Stimulated activated CD8-positive, alpha-beta memory T cell treated with anti-CD3 and anti-CD28 coated beads, Interleukin-7, amount 100 ng/mL, for 48 hours (primary cell): ENCODE measurements around the gene RBM12.
"Not testable (repeated sequence)": the region's sequence is repeated elsewhere in the genome, so short reads cannot be mapped to it uniquely, and the experiment has no call there.

Source experiments
- DNase-seq, 2 donors: peaks; one replicate each; pipeline ENCODE4 v3.0.0-alpha.2; 2020; ENCODE audit warnings: low read depth in 1 of 2; ENCODE audit errors: extremely low read depth in 1 of 2

RBM12 gene

GRCh38 chr20:35699127-35699956 is 34.6 kb upstream of the RBM12 start, which contains the start of the genes NFS1 and ROMO1:
Gene NFS1, minus strand, starts transcription at chr20:35699352. Its CDS starts 64 bp downstream, at chr20:35699288.
Gene ROMO1, plus strand, starts transcription at chr20:35699405. Its CDS starts 228 bp downstream, at chr20:35699633.
- DNase-seq: peak; percentile 74 to 79

- no peak for DNase-seq
Observed at GRCh38 chr20:35698298-35699126, 33.8 kb upstream of the RBM12 start.

GRCh38 chr20:35697696-35698297 is 33.1 kb upstream of the RBM12 start:
- DNase-seq: no peak

GRCh38 chr20:35695978-35696377 is 31.3 kb upstream of the RBM12 start:
- no peak for DNase-seq

GRCh38 chr20:35695245-35695749 is 30.6 kb upstream of the RBM12 start:
- DNase-seq: no peak

DNA sequence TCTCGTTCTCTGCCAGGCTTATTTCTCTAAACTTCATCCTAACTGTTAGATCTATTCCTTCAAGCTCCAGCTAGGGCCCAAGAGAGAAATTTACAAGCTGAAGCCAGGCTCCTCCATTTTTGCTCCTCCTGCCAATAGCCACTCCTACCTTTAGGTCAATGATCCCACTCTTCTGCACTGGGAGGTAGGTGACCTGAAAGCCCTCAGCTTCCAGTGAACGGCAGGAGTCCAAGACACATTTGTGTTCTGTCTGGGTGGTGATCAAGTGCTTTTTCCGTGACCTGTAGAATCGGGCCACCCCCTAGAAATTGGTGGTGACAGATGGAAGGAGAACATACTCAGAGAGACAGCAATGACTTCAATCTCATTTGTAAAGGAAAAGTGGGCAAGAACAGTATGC is 25.6 kb upstream of the RBM12 start:
- DNase-seq: no peak

GRCh38 chr20:35686872-35687271 is 22.2 kb upstream of the RBM12 start:
- DNase-seq: not testable (repeated sequence)

- DNase-seq: not testable (repeated sequence)
Observed at GRCh38 chr20:35685368-35685767, 20.7 kb upstream of the RBM12 start.

DNA sequence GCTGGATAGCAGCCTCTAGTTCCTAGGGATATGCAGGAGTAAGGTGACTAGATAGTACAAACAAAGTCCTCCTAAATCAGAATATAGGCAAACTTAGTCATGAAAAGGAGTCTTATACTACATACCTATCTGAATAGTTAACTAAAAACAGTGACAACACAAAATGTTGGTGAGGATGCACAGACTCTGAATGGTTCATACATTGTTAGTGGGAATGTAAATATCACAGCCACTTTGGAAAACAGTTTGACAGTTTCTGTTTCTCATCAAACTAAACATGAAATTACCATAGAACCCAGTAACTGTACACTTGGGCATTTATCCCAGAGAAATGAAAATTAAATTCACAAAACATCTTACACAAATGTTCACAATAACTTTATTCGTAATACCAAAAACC is 17.3 kb upstream of the RBM12 start:
- no peak for DNase-seq

- no peak for DNase-seq
Observed at GRCh38 chr20:35680452-35681183, 15.9 kb upstream of the RBM12 start.

GRCh38 chr20:35674921-35675320 is 10.2 kb upstream of the RBM12 start:
- DNase-seq: no peak

DNA sequence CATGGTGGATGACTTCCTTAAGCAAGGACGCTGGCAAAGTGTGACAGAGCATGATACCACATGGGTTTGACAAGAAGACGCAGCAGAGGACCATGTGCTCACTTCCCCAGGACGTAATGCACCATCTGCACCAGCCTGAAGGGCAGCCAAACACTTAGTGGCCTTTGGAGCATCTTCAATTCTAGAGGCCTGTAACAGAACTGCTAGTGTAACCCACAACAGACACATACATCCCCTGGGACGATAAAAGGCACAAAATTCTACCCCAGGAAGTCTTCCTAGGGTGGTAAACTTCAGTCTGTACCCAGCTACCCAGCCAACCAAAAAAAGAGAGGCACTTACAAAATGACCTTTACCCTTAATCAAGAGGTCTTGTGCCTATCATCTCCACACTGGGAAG is 9.2 kb upstream of the RBM12 start:
- no peak for DNase-seq

DNA sequence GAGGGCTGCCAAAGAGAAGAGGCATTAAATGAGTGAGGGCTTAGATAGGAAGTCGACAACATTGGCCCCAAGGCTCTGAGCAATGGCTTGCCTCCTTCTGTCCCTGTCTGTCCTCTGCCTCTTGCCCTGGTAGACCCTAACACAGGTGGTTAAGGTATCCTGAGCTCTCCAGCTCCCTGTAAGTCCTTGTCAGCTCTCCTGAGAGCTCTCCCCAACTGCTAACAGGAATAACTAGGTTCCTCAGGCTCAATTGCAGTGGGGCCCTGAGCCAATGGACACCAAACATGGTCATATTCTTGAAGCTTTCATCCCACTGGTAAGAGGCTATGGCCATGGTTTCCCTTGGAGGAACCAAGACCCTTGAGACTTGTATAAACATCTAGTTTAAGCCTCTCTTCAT is 5.0 kb upstream of the RBM12 start:
- DNase-seq: no peak

GRCh38 chr20:35669221-35669620 is 4.5 kb upstream of the RBM12 start:
- DNase-seq: no peak

DNA sequence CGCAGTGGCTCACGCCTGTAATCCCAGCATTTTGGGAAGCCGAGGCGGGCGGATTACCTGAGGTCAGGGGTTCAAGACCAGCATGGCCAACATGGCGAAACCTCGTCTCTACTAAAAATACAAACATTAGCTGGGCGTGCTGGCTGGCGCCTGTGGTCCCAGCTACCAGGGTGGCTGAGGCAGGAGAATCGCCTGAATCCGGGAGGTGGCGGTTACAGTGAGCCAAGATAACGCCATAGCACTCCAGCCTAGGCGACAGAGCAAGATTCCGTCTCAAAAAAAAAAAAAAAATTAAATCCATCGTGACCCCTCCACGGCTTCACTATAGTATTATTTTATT is 1.2 kb upstream of the RBM12 start:
- no peak for DNase-seq

GRCh38 chr20:35663516-35664465 is 909 bp downstream of the RBM12 start:
- peak; percentile 27 to 36 for DNase-seq

GRCh38 chr20:35662551-35662950 is 2.1 kb downstream of the RBM12 start:
- DNase-seq: no peak

DNA sequence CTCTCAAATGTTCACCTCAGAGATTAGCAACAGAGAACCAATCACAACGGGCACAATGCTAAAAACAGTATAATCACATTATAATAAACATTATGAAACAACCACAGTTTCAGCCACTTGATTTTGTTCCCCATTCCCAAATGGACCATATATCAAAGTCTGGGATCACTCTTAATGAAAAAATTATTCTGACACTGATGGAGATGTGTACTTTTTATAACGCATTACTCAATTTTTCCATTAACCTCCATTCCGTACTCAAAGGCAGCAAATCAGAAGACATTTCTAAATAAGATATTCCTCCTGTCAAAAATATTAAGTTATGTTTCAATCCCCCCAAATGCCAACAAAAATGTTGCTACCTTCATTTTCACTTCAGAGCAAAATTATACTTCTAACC is 2.8 kb downstream of the RBM12 start:
- DNase-seq: no peak

GRCh38 chr20:35661053-35661452 is 3.6 kb downstream of the RBM12 start:
- no peak for DNase-seq
